ENCODE results near the gene ODAD2. TPM values are rescaled to one million over a fixed set of nuclear protein-coding genes. Genes with fewer than 3 reads are reported as not detected.

The ODAD2 gene
- total RNA-seq, 1 donor from 2014 or later: 0.48 TPM

DNA sequence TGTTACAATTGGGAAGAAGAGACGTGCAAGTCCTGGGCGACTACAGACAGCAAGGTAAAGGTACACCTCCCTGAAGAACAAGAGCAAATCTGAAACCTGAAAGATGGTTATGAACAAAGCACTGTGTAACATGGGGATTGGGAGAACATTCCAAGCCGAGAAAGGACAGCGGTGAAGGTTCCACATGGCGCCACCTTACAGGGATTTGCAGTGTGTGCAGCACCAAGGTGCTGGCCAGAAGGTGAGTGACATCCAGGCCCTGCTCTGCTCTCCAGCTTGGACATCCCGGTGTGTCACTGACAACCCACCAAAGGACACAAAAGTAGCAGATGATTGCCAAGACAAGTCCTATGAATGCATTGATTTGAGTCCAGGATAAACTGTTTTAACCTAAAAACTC is 165.1 kb downstream of the ODAD2 start:
- H3K27me3 ChIP-seq (ENCODE audit: insufficient read depth, low read length): no peaks in the 10 kb centered on the region
- H3K4me1 ChIP-seq (ENCODE audit: insufficient read depth, low read length): no peaks in the 10 kb centered on the region
- no peaks in the 10 kb centered on the region for H3K27me3 Mint-ChIP-seq (ENCODE audit: low read depth, unreplicated experiment)
- no peak overlapping the region for H3K9ac ChIP-seq (ENCODE audit: low read length)
- no peak overlapping the region for H3K27ac Mint-ChIP-seq (ENCODE audit: unreplicated experiment)
- H3K9me3 ChIP-seq (ENCODE audit: insufficient read depth, low read depth, low read length): no peaks in the 10 kb centered on the region
- no peak overlapping the region for H3K4me2 ChIP-seq (ENCODE audit: low read length)
- no peak for DNase-seq (ENCODE audit: low read depth)
- H4K20me1 ChIP-seq (ENCODE audit: insufficient read depth, low read length): no peaks in the 10 kb centered on the region
- no peak overlapping the region for H2AFZ ChIP-seq (ENCODE audit: low read depth, low read length)
- TF ChIP-seq, protein P1, sequence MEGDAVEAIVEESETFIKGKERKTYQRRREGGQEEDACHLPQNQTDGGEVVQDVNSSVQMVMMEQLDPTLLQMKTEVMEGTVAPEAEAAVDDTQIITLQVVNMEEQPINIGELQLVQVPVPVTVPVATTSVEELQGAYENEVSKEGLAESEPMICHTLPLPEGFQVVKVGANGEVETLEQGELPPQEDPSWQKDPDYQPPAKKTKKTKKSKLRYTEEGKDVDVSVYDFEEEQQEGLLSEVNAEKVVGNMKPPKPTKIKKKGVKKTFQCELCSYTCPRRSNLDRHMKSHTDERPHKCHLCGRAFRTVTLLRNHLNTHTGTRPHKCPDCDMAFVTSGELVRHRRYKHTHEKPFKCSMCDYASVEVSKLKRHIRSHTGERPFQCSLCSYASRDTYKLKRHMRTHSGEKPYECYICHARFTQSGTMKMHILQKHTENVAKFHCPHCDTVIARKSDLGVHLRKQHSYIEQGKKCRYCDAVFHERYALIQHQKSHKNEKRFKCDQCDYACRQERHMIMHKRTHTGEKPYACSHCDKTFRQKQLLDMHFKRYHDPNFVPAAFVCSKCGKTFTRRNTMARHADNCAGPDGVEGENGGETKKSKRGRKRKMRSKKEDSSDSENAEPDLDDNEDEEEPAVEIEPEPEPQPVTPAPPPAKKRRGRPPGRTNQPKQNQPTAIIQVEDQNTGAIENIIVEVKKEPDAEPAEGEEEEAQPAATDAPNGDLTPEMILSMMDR (IDR thresholded peaks at IDR 0.05; ENCODE audit: insufficient read depth, low read depth, low read length): no peak
- no peak for TF ChIP-seq EZH2 (IDR thresholded peaks at IDR 0.05; ENCODE audit: insufficient read depth, low read length)
- no peak overlapping the region for H3K4me3 ChIP-seq (ENCODE audit: insufficient read depth, low read depth, low read length)
- no peak overlapping the region for H3K27ac ChIP-seq (ENCODE audit: low read depth, low read length)
- no peaks in the 10 kb centered on the region for H3K36me3 Mint-ChIP-seq (ENCODE audit: low read depth, unreplicated experiment)
- H3K4me1 Mint-ChIP-seq (ENCODE audit: low read depth, unreplicated experiment): peaks cover 3% of the 10 kb centered on the region
- H3K4me3 Mint-ChIP-seq (ENCODE audit: unreplicated experiment): no peak overlapping the region
- no peak for FAIRE-seq
- no peaks in the 10 kb centered on the region for H3K36me3 ChIP-seq (ENCODE audit: insufficient read depth, low read length)
- no peaks in the 10 kb centered on the region for H3K9me3 Mint-ChIP-seq (ENCODE audit: unreplicated experiment)
- no peaks in the 10 kb centered on the region for H3K79me2 ChIP-seq (ENCODE audit: insufficient read depth, low read length)

- DNase-seq (ENCODE audit: low read depth): no peak
- Histone ChIP-seq H3K4me2 (ENCODE audit: low read length) (no peak overlapping the region), H3K27me3 (ENCODE audit: insufficient read depth, low read length) (no peaks in the 10 kb centered on the region), H2AFZ (ENCODE audit: low read depth, low read length) (no peak overlapping the region), H3K4me1 (ENCODE audit: insufficient read depth, low read length) (no peaks in the 10 kb centered on the region), H3K9ac (ENCODE audit: low read length) (no peak overlapping the region), H3K36me3 (ENCODE audit: insufficient read depth, low read length) (no peaks in the 10 kb centered on the region), H3K79me2 (ENCODE audit: insufficient read depth, low read length) (no peaks in the 10 kb centered on the region), H3K27ac (ENCODE audit: low read depth, low read length) (no peak overlapping the region), H3K9me3 (ENCODE audit: insufficient read depth, low read depth, low read length) (no peaks in the 10 kb centered on the region), H4K20me1 (ENCODE audit: insufficient read depth, low read length) (no peaks in the 10 kb centered on the region), H3K4me3 (ENCODE audit: insufficient read depth, low read depth, low read length) (no peak overlapping the region)
- no peaks in the 10 kb centered on the region for H3K9me3 Mint-ChIP-seq (ENCODE audit: unreplicated experiment)
- no peaks in the 10 kb centered on the region for H3K36me3 Mint-ChIP-seq (ENCODE audit: low read depth, unreplicated experiment)
- no peaks in the 10 kb centered on the region for H3K4me1 Mint-ChIP-seq (ENCODE audit: low read depth, unreplicated experiment)
- no peaks in the 10 kb centered on the region for H3K27me3 Mint-ChIP-seq (ENCODE audit: low read depth, unreplicated experiment)
- no peak for FAIRE-seq
- H3K4me3 Mint-ChIP-seq (ENCODE audit: unreplicated experiment): no peak overlapping the region
- H3K27ac Mint-ChIP-seq (ENCODE audit: unreplicated experiment): no peak overlapping the region
- TF ChIP-seq, protein P1 (IDR thresholded peaks at IDR 0.05; ENCODE audit: insufficient read depth, low read depth, low read length): no peak
- TF ChIP-seq EZH2 (IDR thresholded peaks at IDR 0.05; ENCODE audit: insufficient read depth, low read length): no peak
Observed at GRCh38 chr10:27832826-27833225, 166.1 kb downstream of the ODAD2 start.

- Histone ChIP-seq H3K79me2 (ENCODE audit: insufficient read depth, low read length) (no peaks in the 10 kb centered on the region), H3K27me3 (ENCODE audit: insufficient read depth, low read length) (no peaks in the 10 kb centered on the region), H3K36me3 (ENCODE audit: insufficient read depth, low read length) (no peaks in the 10 kb centered on the region), H2AFZ (ENCODE audit: low read depth, low read length) (no peak overlapping the region), H4K20me1 (ENCODE audit: insufficient read depth, low read length) (no peaks in the 10 kb centered on the region), H3K27ac (ENCODE audit: low read depth, low read length) (no peak overlapping the region), H3K9ac (ENCODE audit: low read length) (no peak overlapping the region), H3K4me3 (ENCODE audit: insufficient read depth, low read depth, low read length) (no peak overlapping the region), H3K9me3 (ENCODE audit: insufficient read depth, low read depth, low read length) (no peaks in the 10 kb centered on the region), H3K4me1 (ENCODE audit: insufficient read depth, low read length) (no peaks in the 10 kb centered on the region), H3K4me2 (ENCODE audit: low read length) (no peak overlapping the region)
- H3K36me3 Mint-ChIP-seq (ENCODE audit: low read depth, unreplicated experiment): no peaks in the 10 kb centered on the region
- DNase-seq (ENCODE audit: low read depth) (no peak), FAIRE-seq (no peak)
- TF ChIP-seq EZH2 (IDR thresholded peaks at IDR 0.05; ENCODE audit: insufficient read depth, low read length): no peak
- TF ChIP-seq, protein P1 (IDR thresholded peaks at IDR 0.05; ENCODE audit: insufficient read depth, low read depth, low read length): no peak
- peaks cover under 1% of the 10 kb centered on the region for H3K4me1 Mint-ChIP-seq (ENCODE audit: low read depth, unreplicated experiment)
- no peak overlapping the region for H3K4me3 Mint-ChIP-seq (ENCODE audit: unreplicated experiment)
- H3K27me3 Mint-ChIP-seq (ENCODE audit: low read depth, unreplicated experiment): no peaks in the 10 kb centered on the region
- H3K9me3 Mint-ChIP-seq (ENCODE audit: unreplicated experiment): no peaks in the 10 kb centered on the region
- H3K27ac Mint-ChIP-seq (ENCODE audit: unreplicated experiment): no peak overlapping the region
Observed at GRCh38 chr10:27826369-27826768, 172.5 kb downstream of the ODAD2 start.

All from astrocyte (in vitro differentiated cells and primary cell).